ENCODE data around the gene TPX2. TPM values are rescaled to one million over a fixed set of nuclear protein-coding genes. Genes with fewer than 3 reads are reported as not detected.

Gene TPX2
- total RNA-seq, 1 donor: 18.5 TPM

GRCh38 chr20:31815408-31816188 lies 76.5 kb downstream of the TPX2 start:
- peaks cover 29% of the 10 kb centered on the region for H3K4me1 ChIP-seq (ENCODE audit: insufficient read depth, low read length)
- no peaks in the 10 kb centered on the region for H3K27me3 ChIP-seq (ENCODE audit: insufficient read depth, low read length)
- H3K79me2 ChIP-seq (ENCODE audit: insufficient read depth, low read length): no peaks in the 10 kb centered on the region
- peaks cover 7% of the 10 kb centered on the region for H3K36me3 ChIP-seq (ENCODE audit: insufficient read depth, low read length)
- no peaks in the 10 kb centered on the region for H3K9me3 ChIP-seq (ENCODE audit: low read depth, low read length)
- peak overlapping the region; percentile 16 for H2AFZ ChIP-seq (ENCODE audit: low read length)
- peak; percentile 87 for DNase-seq (ENCODE audit: insufficient read length, low spot score, missing footprints)
- no peaks in the 10 kb centered on the region for H4K20me1 ChIP-seq (ENCODE audit: insufficient read depth, low read length)
- H3K27ac ChIP-seq (ENCODE audit: low read depth, low read length): no peak overlapping the region
- no peak overlapping the region for H3K4me2 ChIP-seq (ENCODE audit: insufficient read depth, low read length)
- TF ChIP-seq, protein P1, sequence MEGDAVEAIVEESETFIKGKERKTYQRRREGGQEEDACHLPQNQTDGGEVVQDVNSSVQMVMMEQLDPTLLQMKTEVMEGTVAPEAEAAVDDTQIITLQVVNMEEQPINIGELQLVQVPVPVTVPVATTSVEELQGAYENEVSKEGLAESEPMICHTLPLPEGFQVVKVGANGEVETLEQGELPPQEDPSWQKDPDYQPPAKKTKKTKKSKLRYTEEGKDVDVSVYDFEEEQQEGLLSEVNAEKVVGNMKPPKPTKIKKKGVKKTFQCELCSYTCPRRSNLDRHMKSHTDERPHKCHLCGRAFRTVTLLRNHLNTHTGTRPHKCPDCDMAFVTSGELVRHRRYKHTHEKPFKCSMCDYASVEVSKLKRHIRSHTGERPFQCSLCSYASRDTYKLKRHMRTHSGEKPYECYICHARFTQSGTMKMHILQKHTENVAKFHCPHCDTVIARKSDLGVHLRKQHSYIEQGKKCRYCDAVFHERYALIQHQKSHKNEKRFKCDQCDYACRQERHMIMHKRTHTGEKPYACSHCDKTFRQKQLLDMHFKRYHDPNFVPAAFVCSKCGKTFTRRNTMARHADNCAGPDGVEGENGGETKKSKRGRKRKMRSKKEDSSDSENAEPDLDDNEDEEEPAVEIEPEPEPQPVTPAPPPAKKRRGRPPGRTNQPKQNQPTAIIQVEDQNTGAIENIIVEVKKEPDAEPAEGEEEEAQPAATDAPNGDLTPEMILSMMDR (IDR thresholded peaks at IDR 0.05; ENCODE audit: extremely low read depth, low read depth, low read length): no peak
- no peak overlapping the region for H3K4me3 ChIP-seq (ENCODE audit: insufficient read depth, low read length)

DNA sequence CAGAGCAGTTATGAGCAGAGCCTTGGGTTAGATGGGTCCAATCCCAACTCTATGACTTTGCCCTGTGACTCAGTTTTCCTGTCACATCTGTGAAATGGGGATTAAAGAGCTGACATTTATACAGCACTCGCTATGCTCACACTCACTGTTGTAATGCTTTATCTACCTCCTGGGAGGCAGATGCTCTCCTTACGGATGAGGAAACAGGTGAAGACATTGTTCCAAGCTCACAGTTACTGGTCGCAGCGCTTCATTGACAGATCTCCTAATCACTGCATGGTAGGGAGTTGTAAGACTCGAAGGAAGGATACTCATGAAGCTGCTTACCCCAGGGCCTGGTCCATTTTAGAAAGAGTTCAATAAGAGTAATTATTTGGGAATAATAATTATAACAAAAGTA lies 77.1 kb downstream of the TPX2 start:
- Histone ChIP-seq H3K27ac (ENCODE audit: low read depth, low read length) (no peak overlapping the region), H3K4me3 (ENCODE audit: insufficient read depth, low read length) (no peak overlapping the region), H3K4me2 (ENCODE audit: insufficient read depth, low read length) (no peak overlapping the region), H3K36me3 (ENCODE audit: insufficient read depth, low read length) (peaks cover 4% of the 10 kb centered on the region), H2AFZ (ENCODE audit: low read length) (no peak overlapping the region), H3K27me3 (ENCODE audit: insufficient read depth, low read length) (no peaks in the 10 kb centered on the region), H3K79me2 (ENCODE audit: insufficient read depth, low read length) (no peaks in the 10 kb centered on the region), H4K20me1 (ENCODE audit: insufficient read depth, low read length) (no peaks in the 10 kb centered on the region), H3K9me3 (ENCODE audit: low read depth, low read length) (no peaks in the 10 kb centered on the region), H3K4me1 (ENCODE audit: insufficient read depth, low read length) (peaks cover 24% of the 10 kb centered on the region)
- TF ChIP-seq, protein P1 (IDR thresholded peaks at IDR 0.05; ENCODE audit: extremely low read depth, low read depth, low read length): no peak
- DNase-seq (ENCODE audit: insufficient read length, low spot score, missing footprints): no peak

DNA sequence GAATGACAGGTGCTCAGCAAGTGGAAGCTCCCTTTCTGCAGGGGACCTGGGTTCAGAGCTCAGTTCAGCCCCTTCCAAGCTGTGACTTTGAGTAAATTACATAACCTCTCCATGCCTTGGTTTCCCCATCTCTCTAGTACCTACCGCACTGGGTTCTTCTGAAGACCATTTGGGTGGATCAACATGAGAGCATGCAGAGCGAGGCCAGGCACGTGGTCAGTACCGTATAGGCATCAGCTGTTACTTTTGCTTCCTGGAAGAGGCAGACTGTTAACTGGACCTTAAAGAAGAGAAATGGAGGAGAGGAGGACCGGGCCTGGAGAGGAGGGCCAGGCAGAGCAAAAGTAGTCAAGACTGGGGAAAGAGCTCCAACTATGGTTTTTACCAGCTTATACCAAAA lies 78.4 kb downstream of the TPX2 start:
- no peak overlapping the region for H2AFZ ChIP-seq (ENCODE audit: low read length)
- no peaks in the 10 kb centered on the region for H3K79me2 ChIP-seq (ENCODE audit: insufficient read depth, low read length)
- TF ChIP-seq, protein P1 (IDR thresholded peaks at IDR 0.05; ENCODE audit: extremely low read depth, low read depth, low read length): no peak
- no peak overlapping the region for H3K27ac ChIP-seq (ENCODE audit: low read depth, low read length)
- no peak for DNase-seq (ENCODE audit: insufficient read length, low spot score, missing footprints)
- no peaks in the 10 kb centered on the region for H3K36me3 ChIP-seq (ENCODE audit: insufficient read depth, low read length)
- no peaks in the 10 kb centered on the region for H4K20me1 ChIP-seq (ENCODE audit: insufficient read depth, low read length)
- peaks cover 12% of the 10 kb centered on the region for H3K4me1 ChIP-seq (ENCODE audit: insufficient read depth, low read length)
- H3K4me3 ChIP-seq (ENCODE audit: insufficient read depth, low read length): no peak overlapping the region
- H3K4me2 ChIP-seq (ENCODE audit: insufficient read depth, low read length): no peak overlapping the region
- no peaks in the 10 kb centered on the region for H3K27me3 ChIP-seq (ENCODE audit: insufficient read depth, low read length)
- H3K9me3 ChIP-seq (ENCODE audit: low read depth, low read length): no peaks in the 10 kb centered on the region

DNA sequence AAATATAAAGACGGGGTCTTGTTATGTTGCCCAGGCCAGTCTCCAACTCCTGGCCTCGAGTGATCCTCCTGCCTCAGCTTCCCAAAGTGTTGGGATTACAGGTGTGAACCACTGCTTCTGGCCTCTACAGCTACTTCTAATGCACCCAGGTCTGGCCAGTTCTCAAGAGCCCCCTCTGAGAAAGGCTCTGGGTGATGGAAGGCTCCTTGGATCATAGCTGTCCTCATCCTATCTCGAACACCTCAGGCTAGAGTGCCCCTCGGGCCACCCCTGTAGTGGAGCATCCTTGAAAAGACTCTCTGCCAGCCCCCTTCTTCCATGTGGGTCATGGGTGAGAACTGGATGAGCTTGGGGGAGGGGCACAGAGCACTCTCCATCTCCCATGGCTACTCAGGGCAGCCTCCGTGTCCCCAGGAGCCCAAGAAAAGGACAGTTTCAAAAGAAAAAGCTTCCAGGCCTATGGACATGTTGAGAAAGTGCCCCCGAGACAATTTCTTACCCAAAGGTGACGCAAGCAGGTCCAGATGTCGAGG lies 79.4 kb downstream of the TPX2 start:
- Histone ChIP-seq H3K36me3 (ENCODE audit: insufficient read depth, low read length) (no peaks in the 10 kb centered on the region), H2AFZ (ENCODE audit: low read length) (no peak overlapping the region), H3K4me2 (ENCODE audit: insufficient read depth, low read length) (no peak overlapping the region), H3K27me3 (ENCODE audit: insufficient read depth, low read length) (no peaks in the 10 kb centered on the region), H3K79me2 (ENCODE audit: insufficient read depth, low read length) (no peaks in the 10 kb centered on the region), H3K27ac (ENCODE audit: low read depth, low read length) (no peak overlapping the region), H4K20me1 (ENCODE audit: insufficient read depth, low read length) (no peaks in the 10 kb centered on the region), H3K9me3 (ENCODE audit: low read depth, low read length) (no peaks in the 10 kb centered on the region), H3K4me3 (ENCODE audit: insufficient read depth, low read length) (no peak overlapping the region), H3K4me1 (ENCODE audit: insufficient read depth, low read length) (peaks cover 11% of the 10 kb centered on the region)
- no peak for DNase-seq (ENCODE audit: insufficient read length, low spot score, missing footprints)
- TF ChIP-seq, protein P1 (IDR thresholded peaks at IDR 0.05; ENCODE audit: extremely low read depth, low read depth, low read length): no peak
